ENCODE measurements around the gene SCNN1G.

GRCh38 chr16:23207485-23207884 lies 24.9 kb downstream of the SCNN1G start:
- TF ChIP-seq EZH2phosphoT487 (IDR thresholded peaks at IDR 0.05; ENCODE audit: insufficient read depth, low read depth) = no peak
- TF ChIP-seq EZH2 (IDR thresholded peaks at IDR 0.05; ENCODE audit: insufficient read depth, poor library complexity, severe bottlenecking) = no peak

Data from GM23248 (cell line).